ENCODE measurements around the gene NAA15.
"Not testable (repeated sequence)": the region's sequence is repeated elsewhere in the genome, so short reads cannot be mapped to it uniquely, and the experiment has no call there.

Gene NAA15

DNA sequence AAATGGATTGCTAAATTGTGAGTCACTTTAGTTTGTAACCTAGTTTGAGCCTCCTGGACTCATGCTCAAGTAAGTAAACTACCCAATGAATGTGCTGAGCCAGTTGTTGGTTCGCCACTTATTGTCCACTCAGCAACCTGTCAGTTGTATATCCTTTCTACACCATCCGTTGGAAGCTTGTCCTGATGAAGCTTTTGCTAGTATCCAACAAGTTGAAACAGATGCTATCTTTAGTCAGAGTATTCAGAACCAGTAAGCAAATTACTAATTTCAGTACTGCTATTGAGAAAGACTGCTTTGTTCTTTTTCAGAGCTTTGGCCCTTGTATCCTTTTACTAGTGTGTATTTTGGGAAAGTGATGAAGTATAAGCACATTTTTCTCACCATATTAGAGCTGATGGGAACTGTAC is 4.3 kb upstream of the NAA15 start:
- DNase-seq (ENCODE audit: low read depth in 2 of 2), result no peak

DNA sequence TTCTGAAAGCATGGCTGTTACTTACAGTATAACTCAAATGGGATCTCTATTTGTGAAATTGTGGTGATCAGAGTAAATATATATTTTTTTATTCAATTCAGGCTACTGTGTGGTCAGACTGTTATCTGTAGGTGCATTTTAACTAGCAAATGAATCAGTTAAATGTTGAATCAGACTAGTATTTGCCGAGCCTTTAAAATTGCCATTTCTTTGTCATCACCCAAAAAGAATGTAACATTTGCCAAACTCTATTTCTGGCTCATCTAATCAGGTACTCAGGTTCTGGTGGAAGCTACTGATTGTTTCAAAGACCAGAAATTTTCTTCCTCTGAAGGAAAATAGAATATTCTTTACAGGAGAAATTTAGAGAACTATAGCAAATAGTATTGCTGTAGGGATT is 1.8 kb upstream of the NAA15 start:
- DNase-seq (ENCODE audit: low read depth in 2 of 2), result no peak

DNA sequence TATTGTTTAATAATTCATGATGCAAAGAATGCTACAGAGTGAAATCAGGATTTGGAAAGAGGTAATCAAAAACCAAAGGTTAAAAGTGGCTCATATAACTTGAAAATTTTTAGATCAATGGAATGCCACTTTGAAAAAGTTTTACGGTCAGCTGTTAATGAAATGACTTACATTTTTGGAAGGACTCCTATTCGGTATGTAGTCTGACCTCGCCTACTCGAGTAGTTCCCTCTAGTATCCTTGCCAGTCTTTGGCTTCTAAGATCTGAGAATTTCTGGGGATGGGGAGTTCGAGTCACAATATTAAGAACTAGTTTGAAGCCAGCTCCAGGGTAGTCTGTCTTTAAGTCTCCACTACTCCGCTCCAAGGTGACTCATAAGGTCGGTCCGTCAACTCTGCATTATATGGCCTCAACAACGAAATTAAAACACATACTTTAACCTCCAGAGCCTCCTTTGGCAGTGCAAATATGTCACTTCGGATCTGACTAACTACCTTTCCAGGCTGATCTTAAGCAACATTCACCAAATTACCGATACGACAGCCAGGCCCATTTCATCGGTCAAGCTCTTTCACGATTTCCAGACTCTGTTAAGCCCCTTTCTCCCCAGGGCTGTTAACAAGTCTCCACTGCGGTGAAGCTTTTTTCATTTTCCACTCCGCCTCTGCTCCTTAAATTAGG is 733 bp upstream of the NAA15 start:
- DNase-seq (ENCODE audit: low read depth in 2 of 2), result no peak

DNA sequence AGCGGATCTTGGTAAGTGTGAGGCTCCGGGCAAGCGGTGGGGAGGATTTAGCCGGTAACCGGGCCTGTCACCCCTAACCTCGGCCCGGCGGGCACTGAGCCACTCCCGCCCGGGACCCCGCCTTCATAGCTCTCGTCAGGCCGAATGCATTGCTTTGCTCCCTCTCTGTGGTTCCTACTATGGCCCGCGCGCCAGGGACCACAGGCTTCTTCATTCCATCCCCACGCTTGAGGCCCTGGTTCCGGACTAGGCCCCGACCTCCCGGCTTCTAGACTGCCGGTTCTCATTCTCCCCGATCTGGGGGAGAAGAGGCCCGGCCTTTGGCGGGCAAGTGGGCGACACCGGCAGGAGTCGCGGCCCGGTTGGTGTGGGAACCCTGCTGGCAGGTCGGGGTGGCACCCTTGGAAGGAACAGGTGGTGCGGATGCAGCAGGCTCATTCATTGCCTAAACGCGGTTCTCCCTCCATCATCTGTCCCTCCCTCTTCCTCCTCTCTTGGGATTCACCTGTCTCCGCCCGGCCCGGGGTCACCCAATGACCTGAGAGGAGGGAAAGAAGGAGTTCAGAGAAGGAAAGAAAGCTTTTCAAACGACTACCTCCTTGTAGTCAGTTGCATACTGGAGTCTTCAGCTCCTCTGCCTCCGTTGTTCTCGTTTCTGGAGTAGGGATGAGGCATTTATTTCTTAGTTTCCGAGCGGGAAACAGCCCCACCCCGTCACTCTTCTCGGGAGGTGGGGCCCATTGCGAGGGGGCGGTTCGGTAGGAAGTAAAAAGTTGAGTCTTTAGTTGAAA is 711 bp downstream of the NAA15 start, which contains the start of gene NDUFC1:
NDUFC1 (minus strand) TSS at position 657 of the 791 bp plus-strand sequence. CDS start 6,679 bp downstream, outside the sequence.
- DNase-seq (ENCODE audit: low read depth in 2 of 2), result no peak

DNA sequence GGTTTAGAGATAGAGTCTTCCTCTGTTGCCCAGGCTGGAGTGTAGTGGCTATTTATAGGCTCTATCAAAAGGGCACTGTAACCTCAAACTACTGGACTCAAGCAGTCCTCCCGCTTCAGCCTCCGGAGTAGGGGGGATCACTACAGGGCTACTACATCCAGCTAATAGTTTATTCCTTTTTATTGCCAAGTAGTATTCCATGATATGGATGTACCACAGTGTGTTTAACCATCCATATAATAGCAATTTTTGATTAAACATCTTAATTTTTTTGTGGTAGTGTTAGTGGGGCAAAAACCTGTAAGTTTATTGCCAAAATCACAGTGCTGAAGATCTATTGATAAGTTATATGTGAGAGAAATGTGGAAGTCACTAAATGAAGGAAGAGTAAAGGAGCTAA is 3.6 kb downstream of the NAA15 start:
- DNase-seq (ENCODE audit: low read depth in 2 of 2), result no peak

DNA sequence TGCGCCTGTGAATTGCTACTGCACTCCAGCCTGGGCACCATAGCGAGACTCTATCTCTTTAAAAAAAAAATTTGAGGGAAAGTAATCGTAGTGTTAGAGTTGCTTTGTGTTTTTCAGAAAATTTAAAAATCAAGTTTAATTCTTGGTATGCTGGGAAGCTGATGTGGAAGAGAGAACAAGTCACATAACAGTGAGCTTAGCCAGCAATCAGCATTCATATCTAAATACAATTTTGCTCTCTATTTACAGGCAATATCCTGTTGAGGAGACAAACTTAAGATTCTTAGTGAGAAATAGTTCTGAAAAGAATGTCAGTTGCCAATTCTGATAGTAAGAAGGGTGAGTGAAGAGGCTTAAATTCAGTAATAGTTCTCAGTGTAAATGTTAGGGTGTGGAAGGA is 10.6 kb downstream of the NAA15 start:
- no peak for DNase-seq (ENCODE audit: low read depth in 2 of 2)

DNA sequence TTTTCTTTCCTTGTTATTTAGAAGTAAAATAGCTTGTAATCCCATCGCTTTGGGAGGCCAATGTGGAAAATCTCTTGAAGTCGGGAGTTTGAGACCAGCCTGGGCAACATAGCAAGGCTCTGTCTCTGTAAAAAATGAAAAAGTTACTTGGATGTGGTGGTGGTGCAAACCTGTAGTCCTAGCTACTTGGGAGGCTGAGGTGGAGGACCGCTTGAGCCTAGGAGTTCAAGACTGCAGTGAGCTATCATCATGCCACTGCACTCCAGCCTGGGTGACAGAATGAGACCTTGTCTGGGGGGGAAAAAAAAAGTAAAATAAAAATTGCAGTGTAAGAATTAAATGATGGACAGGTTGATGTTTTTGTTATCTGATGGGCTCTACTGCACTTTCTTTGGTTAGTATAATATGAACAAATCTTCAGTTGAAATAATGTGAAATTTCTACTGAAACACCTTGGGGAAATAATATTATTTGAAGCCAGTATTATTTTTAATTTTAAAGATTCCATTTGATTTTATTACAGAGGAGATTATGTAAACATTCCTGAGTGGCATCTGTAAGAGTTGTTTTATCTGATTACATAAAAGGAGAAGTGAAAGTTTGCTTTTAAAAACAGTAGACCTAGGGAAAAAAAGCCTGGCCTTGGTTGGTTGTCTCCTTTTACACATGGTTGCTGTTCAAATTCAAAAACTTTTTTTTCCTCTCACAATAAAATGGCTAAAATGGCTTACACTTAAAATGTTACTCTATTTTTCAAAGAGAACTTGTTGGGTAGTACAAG is 11.4 kb downstream of the NAA15 start:
- DNase-seq (ENCODE audit: low read depth in 2 of 2), result no peak

DNA sequence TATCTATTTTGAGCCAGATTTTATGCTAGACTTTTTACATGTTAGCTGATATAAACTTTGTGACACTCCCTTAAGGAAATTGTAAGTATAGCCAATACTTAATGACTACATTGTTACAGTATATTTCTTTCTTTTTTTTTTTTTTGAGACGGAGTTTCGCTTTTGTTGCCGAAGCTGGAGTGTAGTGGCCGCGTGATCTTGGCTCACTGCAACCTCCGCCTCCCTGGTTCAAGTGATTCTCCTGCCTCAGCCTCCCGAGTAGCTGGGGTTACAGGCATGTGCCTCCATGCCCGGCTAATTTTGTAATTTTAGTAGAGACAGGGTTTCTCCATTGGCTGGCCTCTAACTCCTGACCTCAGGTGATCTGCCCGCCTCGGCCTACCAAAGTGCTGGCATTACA is 12.1 kb downstream of the NAA15 start:
- DNase-seq (ENCODE audit: low read depth in 2 of 2), result not testable (repeated sequence)

DNA sequence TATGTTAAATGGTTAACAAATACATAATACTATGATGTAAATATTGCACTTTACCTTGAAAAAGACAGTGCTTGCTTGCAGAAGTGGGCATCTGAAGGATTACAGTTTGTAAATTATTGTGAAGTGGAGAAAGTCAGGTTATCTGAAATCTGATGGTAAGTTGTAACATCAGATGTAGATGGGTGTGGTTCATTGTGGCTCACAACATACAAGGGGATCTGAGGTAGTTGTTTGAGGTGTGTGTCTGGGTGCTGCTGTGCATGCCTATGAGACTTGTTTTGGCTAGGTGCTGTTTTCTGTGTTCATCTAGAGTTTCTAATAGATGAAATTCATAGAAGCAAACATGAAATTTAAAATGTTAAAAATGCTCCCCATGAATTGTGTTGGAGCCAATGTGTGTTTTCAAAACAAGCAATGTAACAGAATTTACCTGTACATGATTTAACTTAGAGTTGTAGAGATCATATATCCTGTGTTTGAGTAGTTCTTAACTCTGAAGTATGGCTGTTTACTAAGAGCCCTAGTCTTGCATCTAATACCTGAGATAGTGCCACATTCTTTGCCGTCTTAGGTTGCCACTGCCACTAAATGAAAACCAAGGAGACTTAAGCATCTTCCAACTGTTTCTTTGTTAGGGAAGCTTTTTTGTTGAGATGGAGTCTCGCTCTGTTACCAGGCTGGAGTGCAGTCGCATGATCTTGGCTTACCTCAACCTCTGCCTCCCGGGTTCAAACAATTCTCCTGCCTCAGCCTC is 12.9 kb downstream of the NAA15 start:
- no peak for DNase-seq (ENCODE audit: low read depth in 2 of 2)

DNA sequence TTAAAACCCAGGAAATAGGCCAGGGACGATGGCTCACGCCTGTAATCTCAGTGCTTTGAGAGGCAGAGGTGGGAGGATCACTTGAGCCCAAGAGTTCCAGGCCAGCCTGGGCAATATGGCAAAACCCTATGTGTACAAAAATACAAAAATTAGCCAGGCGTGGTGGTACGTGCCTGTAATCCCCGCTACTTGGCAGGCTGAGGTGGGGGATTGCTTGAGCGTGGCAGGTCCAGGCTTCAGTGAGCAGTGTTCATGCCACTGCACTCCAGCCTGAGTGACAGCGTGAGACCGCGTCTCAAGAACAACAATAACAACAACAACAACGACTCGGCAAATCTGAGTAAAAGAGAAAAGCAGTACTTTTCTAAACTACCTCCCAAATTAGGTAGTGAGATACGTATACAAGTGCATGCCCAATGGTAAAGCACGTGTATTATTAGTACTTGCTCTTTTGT is 13.9 kb downstream of the NAA15 start:
- no peak for DNase-seq (ENCODE audit: low read depth in 2 of 2)

DNA sequence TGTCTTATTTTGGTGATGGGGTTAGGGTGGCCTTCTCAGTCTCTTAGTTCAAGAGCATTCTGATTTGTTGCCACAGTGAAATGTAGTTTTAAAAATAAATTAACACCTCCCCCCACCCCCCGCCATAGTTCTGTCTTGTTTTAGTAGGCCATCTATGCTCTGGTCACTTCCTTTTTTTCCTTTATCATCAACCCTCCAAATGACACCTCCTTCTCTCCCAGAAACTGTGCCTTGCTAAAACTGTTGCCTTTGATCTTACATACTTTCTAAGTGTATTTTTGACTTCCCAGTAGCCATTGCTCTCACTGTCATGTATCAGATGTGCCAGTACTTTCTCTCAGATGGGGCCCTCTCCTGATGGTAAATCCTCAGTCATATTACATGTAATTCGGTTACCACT is 15.4 kb downstream of the NAA15 start:
- DNase-seq (ENCODE audit: low read depth in 2 of 2), result no peak

DNA sequence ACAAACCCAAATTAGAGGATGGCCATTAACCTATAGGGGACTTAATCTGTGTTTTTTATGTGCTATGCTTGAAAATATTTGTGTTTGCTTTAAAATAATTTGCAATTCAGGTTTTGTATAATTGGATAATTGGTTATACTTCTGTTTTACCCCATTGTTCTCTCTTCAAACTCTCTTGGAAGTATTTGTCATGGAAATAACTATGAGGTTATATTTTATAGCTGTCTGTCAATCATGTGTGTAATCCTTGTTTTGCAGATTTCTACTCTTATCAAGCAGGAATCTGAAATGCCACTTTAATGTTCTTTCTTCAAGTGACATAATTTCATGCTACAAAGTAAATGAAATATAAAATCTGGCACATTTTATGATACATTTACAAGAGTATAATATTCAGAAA is 16.3 kb downstream of the NAA15 start:
- DNase-seq (ENCODE audit: low read depth in 2 of 2), result no peak

DNA sequence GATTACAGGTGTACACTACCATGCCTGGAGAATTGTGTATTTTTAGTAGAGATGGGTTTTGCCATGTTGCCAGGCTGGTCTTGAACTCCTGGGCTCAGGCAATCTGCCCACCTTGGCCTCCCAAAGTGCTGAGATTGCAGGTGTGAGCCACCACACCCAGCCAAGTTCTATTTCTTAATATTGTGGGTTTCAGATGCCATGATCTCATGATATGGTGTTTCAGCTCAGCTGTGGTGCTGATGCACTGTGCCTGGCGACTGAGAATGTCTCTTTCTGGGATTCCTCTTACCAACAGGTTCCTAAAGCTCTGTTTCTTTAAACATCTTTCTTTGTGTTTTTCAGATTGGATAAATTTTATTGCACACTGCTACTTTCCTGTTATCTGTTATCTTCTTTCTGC is 18.3 kb downstream of the NAA15 start:
- no peak for DNase-seq (ENCODE audit: low read depth in 2 of 2)

DNA sequence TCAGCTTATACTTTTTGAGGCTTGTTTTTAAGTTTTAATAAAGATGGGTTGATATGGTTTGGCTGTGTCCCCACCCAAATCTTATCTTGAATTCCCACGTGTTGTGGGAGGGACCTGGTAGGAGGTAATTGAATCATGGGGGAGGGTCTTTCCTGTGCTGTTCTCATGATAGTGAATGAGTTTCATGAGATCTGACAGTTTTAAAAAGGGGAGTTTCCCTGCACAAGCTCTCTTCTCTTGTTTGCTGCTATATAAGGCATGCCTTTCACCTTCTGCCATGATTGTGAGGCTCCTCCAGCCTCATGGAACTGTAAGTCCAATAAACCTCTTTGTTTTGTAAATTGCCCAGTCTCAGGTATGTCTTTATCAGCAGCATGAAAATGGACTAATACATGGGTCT is 20.8 kb downstream of the NAA15 start:
- DNase-seq (ENCODE audit: low read depth in 2 of 2), result not testable (repeated sequence)

DNA sequence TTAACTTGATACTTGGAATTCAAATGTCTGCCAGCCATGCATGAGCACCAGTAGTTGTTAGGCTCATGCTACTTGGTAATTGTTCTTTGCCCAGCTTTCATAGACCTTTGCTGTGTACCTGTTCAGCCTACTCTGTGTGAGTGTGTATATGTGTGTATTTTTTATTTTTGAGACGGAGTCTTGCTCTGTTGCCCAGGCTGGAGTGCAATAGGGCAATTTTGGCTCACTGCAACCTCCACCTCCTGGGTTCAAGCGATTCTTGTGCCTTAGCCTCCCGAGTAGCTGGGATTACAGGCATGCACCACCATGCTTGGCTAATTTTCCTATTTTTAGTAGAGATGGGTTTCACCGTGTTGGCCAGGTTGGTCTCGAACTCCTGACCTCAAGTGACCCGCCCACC is 21.2 kb downstream of the NAA15 start:
- not testable (repeated sequence) for DNase-seq (ENCODE audit: low read depth in 2 of 2)

DNA sequence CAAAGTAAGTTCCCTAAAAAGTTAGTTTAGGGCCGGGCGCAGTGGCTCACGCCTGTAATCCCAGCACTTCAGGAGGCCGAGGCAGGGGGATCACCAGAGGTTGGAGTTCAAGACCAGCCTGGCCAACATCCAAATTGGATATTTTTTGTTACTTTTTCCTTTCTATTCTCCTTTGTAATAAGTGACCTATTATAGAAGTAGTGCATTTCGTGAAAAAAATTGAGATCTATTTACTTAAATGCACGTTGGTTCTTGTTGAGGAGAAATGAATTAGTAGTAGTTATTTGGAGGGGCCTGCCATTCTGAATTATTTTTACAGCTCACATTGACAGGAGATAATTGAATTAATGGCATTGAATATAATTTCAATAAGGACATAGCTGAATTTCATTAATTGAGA is 23.3 kb downstream of the NAA15 start:
- DNase-seq (ENCODE audit: low read depth in 2 of 2), result no peak

DNA sequence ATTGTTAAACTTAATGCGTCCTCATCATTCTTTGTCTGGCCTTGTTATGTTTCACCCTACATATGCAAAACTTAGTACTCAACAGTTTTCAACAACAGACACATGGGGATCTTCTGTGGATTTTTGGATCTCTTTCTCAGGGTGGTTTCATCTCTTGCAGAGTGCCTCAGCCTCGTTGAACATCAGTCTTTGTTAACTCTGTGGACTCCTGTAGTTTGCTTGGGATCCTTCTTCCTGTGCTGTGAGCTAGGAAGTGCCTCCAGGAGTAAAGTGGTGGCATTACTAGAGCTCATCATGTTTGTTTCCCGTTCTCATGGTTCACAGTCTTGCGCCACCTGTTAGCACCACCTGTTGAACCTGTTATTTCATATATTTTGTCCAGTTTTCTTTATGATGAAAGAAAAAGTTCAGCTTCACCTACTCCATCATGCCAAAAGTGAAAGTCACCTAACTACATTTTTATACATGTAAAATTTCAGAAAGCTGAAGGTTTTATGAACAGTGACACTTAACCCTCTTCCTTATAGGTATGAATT is 28.4 kb downstream of the NAA15 start:
- DNase-seq (ENCODE audit: low read depth in 2 of 2), result no peak

DNA sequence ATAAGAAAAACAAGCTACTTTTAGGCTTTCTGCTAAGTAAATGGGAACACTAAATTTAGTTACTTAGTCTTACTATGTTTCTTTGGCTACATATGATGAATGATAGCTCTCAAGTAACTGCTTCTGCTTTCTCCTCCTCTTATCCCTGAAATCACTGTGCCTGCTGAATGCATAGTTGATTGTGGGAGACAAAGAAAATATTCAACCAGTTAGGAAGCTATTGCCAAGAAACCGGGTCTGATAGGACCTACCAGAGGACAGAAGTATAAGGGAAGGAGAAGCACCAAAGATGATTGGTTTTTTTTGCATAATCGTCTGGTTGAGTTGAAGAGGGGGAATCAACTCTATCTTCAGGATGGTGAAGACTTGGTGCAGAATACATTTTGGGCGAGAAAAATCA is 29.0 kb downstream of the NAA15 start:
- no peak for DNase-seq (ENCODE audit: low read depth in 2 of 2)

DNA sequence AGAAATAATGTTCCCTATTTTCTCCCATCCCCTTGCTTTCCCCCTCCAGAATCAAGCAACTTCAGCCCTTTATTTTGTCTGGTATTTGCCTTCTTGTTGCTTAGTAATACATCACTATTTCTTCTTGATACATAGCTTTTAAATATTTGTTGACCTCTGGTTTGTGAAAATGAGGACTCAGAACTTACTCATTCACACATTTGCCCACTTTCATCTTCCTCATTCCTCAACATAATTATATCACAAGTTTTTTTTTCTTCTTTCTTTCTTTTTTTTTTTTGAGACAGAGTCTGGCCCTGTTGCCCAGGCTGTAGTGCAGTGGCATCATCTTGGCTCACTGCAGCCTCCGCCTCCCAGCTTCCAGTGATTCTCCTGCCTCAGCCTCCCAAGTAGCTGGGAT is 29.9 kb downstream of the NAA15 start:
- no peak for DNase-seq (ENCODE audit: low read depth in 2 of 2)

DNA sequence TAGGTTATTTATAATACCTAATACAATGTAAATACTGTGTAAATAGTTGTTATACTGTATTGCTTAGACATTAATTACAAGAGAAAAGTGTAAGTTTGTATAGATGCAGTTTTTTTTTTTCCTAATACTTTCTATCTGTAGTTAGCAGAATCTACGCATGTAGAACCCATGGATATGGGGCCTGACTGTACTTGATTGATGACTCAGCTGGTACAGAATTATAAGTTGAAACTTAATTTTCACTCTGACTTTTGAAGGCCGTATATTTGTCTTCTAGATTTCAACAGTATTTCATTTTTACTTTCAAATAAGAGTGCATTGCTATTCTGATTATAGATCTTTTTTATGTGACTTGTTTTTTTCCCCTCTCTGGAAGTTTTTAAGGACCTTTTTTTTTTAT is 31.7 kb downstream of the NAA15 start:
- DNase-seq (ENCODE audit: low read depth in 2 of 2), result no peak

DNA sequence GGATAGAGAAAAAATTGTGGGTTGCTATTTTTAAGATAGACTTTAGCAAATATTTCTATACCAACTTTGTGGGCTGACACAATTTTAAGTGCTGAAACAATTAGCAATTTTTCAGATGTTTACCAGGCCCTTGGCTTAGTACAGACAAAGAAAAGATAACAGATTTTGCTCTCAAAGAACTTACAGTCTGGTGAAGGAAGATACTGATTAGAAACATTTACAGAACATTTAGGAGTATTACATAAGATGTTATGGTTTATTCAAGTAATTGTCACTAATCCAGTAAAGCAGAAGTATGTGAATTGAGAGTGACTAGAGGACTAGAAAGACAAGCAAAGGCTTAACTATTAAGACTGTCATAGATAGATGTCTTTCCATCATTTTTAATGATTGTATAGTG is 36.3 kb downstream of the NAA15 start:
- DNase-seq (ENCODE audit: low read depth in 2 of 2), result no peak

DNA sequence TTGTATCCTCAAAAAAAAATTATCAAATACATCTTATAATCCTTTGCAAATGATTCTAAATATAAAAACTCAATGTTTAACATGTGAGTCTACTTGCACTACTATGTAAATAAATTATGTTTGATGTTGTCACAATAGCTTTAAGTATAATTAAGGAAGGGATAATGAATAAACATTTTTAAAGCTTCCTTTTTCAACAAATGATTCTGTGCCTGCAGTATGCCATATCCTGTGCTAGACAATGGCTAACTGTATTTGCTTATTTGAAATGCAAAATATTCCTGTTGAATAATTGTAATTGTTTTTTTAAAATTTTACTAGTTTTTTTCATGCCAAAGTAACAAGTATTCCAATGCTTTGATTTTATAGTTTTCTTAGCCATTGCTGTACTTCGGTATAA is 60.0 kb downstream of the NAA15 start:
- DNase-seq (ENCODE audit: low read depth in 2 of 2), result no peak
